Skeletal muscle tissue (tissue), 4 donors: ENCODE data around the gene COL19A1. TPM values are rescaled to one million over a fixed set of nuclear protein-coding genes. Genes with fewer than 3 reads are reported as not detected.

Experiments used
- H3K27ac ChIP-seq: one replicate; pipeline ENCODE4 v1.7.0; 2013; ENCODE audit warnings: mild to moderate bottlenecking, low read depth, low read length, inconsistent platforms
- H3K27me3 ChIP-seq, 3 donors: one replicate each; pipeline ENCODE4 v1.7.0; 2013; ENCODE audit warnings: low read length in 3 of 3; ENCODE audit not compliant: control insufficient read depth in 3 of 3, insufficient read depth in 3 of 3
- H3K36me3 ChIP-seq, 3 donors: one replicate each; pipeline ENCODE4 v1.7.0; 2013; ENCODE audit warnings: low read length in 3 of 3; ENCODE audit not compliant: control insufficient read depth in 3 of 3, insufficient read depth in 3 of 3
- H3K4me1 ChIP-seq, 3 donors: one replicate each; pipeline ENCODE4 v1.7.0; 2013; ENCODE audit warnings: low read length in 3 of 3, mild to moderate bottlenecking in 3 of 3; ENCODE audit not compliant: control insufficient read depth in 3 of 3, insufficient read depth in 3 of 3
- H3K4me3 ChIP-seq, 3 donors: one replicate each; pipeline ENCODE4 v1.7.0; 2013; ENCODE audit warnings: low read length in 3 of 3
- H3K9ac ChIP-seq, 3 donors: one replicate each; pipeline ENCODE4 v1.7.0; 2013; ENCODE audit warnings: low read length in 3 of 3, mild to moderate bottlenecking in 3 of 3, moderate library complexity in 2 of 3, low read depth in 1 of 3
- H3K9me3 ChIP-seq, 3 donors: one replicate each; pipeline ENCODE4 v1.7.0; 2013; ENCODE audit warnings: low read length in 3 of 3; ENCODE audit not compliant: control insufficient read depth in 3 of 3
- total RNA-seq: library from RNA; depleted of rRNA; stranded (reverse); fragments of >200 nt; gene quantifications from one replicate; pipeline ENCODE4 v1.2.3, GENCODE V29; 2014
- donor health status: Osteomylitis.

Gene COL19A1
- total RNA-seq, 1 donor from 2014 or later = 10.4 TPM

DNA sequence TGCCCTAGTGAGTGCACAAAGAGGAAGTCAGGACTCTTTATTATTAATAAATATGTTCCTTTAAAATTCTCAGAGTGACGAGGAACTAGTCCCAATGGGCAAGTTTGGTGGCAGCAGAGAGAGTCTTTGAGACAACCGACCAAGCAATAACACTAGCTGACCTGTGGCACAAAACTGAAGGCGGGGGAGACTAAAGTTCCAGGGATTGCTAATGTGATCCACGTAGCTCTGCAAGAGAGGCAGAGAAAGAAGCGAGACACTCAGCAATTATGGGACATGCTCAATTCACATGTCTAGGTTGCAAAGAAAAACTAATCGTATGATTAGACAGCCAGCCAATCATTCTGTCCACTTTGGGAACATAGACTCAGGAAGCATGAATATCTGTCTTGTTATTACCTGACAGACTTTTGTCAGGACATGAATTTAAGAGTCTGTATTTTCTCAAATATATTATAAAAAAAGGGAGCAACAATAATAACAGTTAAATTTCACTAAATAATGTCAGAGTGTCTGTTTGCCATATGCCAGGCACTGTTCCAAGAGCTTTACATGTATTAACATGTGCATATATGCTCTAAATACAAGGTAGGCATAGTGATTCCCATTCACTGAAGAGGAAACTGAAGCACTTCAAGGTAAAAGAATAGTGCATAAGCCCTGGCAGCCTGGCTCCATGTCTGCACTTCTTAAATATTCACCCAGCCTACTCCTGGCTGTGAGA, 355.5 kb downstream of the COL19A1 start:
- H3K36me3 ChIP-seq = no peaks in the 10 kb centered on the region
- H3K9ac ChIP-seq = no peak overlapping the region
- no peaks in the 10 kb centered on the region for H3K9me3 ChIP-seq
- H3K4me3 ChIP-seq = no peak overlapping the region
- H3K27me3 ChIP-seq = peaks cover 0 to 1% (median 0%) of the 10 kb centered on the region in 3 donors
- no peak overlapping the region for H3K27ac ChIP-seq
- no peaks in the 10 kb centered on the region for H3K4me1 ChIP-seq

DNA sequence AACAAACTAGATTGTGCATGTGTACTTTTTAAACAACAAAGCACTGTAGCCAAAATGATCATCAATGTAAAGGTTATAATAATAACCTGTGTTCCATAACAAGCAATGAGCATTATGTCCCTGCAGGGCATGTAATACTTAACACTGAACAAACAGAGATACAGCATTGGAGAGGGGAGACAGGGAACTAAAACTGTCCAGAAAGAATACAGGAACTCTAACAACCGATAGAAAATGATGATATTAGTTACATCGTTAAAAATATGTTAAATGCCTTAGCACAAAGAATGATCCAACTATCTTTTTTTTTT, 356.0 kb downstream of the COL19A1 start:
- Histone ChIP-seq H3K27ac (no peak overlapping the region), H3K4me1 (no peaks in the 10 kb centered on the region), H3K9me3 (no peaks in the 10 kb centered on the region), H3K27me3 (no peaks in the 10 kb centered on the region), H3K4me3 (no peak overlapping the region), H3K36me3 (no peaks in the 10 kb centered on the region), H3K9ac (no peak overlapping the region)

DNA sequence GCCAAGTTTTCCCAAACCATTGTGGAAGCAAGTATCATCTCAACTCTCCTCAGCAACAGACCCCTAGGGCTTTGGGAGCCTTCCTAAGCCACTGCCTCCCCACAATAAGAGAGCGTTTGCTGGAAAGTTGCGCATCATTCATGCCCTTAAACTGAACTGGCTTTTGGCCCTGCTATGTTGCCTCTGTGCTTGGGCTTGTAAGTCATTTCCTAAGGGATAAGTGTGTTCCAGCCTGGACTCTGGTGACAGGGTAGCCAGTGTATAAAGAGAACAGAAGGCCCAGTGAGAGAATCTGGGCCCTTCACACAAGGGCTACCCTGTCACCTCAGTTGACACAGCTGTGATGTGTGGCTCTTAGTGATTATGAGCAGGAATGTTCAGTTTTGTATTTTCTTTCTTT, 358.7 kb downstream of the COL19A1 start:
- Histone ChIP-seq H3K27me3 (no peaks in the 10 kb centered on the region), H3K9ac (no peak overlapping the region), H3K9me3 (no peaks in the 10 kb centered on the region), H3K4me3 (no peak overlapping the region), H3K36me3 (no peaks in the 10 kb centered on the region), H3K27ac (no peak overlapping the region), H3K4me1 (no peaks in the 10 kb centered on the region)

DNA sequence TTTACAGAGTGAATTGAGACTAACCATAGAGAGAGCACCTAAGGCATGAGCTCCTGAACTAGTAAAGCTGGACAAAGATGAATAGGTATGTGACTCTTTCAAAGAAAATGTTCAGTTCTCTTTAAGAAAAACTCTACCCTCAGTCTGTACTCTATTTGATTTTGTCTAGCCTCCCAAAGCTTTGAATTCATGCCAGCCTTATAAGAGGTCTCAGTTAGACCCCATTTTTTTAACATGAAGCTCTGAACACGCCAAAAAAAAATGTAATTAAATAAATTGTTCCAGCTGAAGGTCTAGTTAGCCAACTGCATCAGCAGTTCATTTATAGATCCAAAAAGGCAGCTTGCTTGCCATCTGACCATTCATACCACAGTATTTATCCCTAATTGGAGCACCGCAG, 365.0 kb downstream of the COL19A1 start:
- H3K36me3 ChIP-seq = no peaks in the 10 kb centered on the region
- no peak overlapping the region for H3K9ac ChIP-seq
- H3K4me1 ChIP-seq = no peaks in the 10 kb centered on the region
- H3K27me3 ChIP-seq = no peaks in the 10 kb centered on the region
- H3K9me3 ChIP-seq = no peaks in the 10 kb centered on the region
- H3K27ac ChIP-seq = no peak overlapping the region
- no peak overlapping the region for H3K4me3 ChIP-seq

DNA sequence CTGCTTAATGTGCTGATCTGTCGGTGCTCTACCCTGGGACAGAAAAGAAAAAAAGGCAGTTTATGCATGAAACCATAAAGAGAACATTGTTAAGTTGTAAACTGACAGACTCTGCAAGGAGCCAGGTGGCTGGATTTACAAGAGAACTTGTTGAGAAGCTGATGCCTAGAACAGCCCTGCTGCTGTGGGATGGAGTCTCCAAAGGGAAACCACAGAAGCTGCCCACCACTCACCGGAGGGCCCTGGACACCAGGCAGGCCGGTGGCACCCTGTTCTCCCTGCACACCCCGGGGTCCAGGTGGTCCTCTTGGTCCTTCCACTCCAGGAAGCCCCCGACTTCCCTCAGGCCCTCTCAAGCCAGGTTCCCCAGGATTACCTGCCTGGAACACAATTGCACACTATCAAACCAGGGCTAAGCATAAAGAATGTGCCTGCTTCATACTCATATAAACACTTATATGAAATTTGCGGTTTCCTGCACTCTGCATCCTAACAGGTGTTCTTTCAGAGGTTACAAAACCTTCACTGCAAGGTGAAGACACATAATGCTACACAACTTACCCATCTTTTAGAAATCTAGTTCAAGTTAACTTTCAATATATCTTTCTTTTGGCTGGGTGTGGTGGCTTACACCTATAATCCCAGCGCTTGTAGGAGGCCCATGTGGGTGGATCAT, 368.3 kb downstream of the COL19A1 start:
- H3K9ac ChIP-seq = no peak overlapping the region
- no peaks in the 10 kb centered on the region for H3K27me3 ChIP-seq
- no peaks in the 10 kb centered on the region for H3K9me3 ChIP-seq
- no peaks in the 10 kb centered on the region for H3K4me1 ChIP-seq
- H3K4me3 ChIP-seq = no peak overlapping the region
- no peaks in the 10 kb centered on the region for H3K36me3 ChIP-seq
- H3K27ac ChIP-seq = no peak overlapping the region

DNA sequence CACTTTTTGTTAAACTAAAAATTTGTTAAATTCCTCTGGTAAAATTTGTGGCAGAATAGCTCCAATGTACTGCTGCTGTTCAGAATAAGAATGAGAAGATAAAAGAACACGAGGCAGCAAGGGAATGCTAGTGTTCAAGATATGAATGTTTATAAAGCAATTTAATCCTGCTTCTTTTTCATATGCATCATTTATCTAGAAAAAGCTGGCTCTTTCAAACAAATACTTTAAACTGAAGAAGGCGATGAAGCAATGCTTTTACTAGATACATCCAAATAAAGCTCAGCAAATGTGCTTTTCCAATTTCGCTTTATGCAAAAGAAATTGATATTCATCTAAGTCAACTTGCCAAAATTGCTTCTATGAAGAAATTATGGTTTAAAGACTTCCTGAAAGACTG, 370.0 kb downstream of the COL19A1 start:
- no peak overlapping the region for H3K9ac ChIP-seq
- H3K36me3 ChIP-seq = no peaks in the 10 kb centered on the region
- no peaks in the 10 kb centered on the region for H3K9me3 ChIP-seq
- H3K4me3 ChIP-seq = no peak overlapping the region
- no peaks in the 10 kb centered on the region for H3K27me3 ChIP-seq
- H3K27ac ChIP-seq = no peak overlapping the region
- no peaks in the 10 kb centered on the region for H3K4me1 ChIP-seq

DNA sequence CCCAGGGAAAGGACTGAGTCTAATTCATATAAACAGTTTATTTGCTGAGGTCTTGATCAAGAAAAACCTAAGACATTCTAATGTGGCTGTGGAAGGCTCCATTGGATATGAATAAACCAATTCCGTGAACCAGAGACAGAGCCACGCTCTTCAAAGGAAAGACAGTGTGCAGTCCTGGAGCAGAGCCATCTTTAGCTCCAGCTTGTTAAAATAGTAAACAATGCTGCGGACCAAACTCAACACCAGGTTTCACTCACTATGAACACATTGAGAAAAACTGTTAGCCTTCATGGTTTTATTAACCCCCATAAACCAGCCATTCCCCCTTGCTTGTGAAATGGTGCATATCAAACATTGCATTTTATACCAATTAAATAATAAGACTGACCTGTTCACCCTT, 374.7 kb downstream of the COL19A1 start:
- Histone ChIP-seq H3K4me3 (no peak overlapping the region), H3K36me3 (no peaks in the 10 kb centered on the region), H3K4me1 (no peaks in the 10 kb centered on the region), H3K27me3 (no peaks in the 10 kb centered on the region), H3K9me3 (no peaks in the 10 kb centered on the region), H3K27ac (no peak overlapping the region), H3K9ac (no peak overlapping the region)

DNA sequence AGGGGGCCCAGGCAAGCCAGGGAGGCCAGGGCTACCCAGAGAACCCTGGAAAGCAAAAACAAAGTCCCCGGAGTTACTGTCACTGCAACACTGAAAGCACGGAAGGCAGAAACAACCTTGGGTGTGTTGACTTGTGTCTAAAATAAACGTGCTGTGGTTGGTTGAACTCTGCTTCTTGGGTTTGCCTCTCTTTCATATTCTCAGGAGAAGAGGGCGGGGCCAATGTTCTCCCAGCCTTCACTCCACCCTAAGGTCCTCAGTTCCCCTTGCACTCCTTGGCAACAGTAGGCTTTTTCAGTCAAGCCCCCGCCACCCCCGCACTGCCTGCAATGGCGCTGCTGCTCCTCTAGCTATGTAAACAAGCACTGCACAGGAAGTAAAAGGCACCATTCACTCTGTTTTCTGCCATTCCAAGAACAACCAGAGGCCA, 375.6 kb downstream of the COL19A1 start:
- Histone ChIP-seq H3K4me3 (no peak overlapping the region), H3K36me3 (no peaks in the 10 kb centered on the region), H3K9me3 (no peaks in the 10 kb centered on the region), H3K27me3 (no peaks in the 10 kb centered on the region), H3K27ac (no peak overlapping the region), H3K9ac (no peak overlapping the region), H3K4me1 (no peaks in the 10 kb centered on the region)

DNA sequence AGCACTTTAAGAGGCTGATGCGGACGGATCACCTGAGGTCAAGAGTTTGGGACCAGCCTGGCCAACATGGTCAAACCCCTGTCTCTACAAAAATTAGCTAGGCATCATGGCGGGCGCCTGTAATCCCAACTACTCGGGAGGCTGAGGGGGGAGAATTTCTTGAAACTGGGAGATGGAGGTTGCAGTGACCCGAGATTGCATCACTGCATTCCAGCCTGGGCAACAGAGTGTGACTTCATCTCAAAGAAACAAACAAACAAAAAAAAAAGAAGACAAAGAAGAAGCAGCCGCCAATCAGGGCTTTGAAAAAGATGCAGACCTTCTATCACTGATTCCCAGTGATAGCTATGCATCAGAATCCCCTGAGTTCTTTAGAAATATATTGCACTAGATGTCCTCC, 379.8 kb downstream of the COL19A1 start:
- Histone ChIP-seq H3K9me3 (no peaks in the 10 kb centered on the region), H3K27ac (no peak overlapping the region), H3K4me3 (no peak overlapping the region), H3K27me3 (no peaks in the 10 kb centered on the region), H3K9ac (no peak overlapping the region), H3K36me3 (no peaks in the 10 kb centered on the region), H3K4me1 (no peaks in the 10 kb centered on the region)

DNA sequence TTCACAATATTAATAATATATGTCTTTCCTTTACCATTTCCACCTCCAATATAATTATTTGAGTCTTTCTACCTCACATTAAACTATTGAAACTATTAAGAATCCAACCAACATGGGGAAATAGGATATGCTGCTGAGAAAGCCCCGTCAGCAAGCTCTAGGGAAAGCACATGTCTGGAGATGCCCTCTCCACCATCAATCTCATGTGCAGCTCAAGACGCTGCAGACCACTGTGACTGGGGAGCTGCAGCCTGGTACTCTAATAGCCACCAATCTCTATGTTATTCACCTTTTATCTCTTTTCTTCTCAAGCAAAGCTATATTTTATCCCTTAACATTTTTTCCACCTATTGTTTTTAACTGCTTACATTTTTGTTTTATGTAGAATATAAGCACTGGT, 386.2 kb downstream of the COL19A1 start:
- no peak overlapping the region for H3K4me3 ChIP-seq
- H3K9me3 ChIP-seq = no peaks in the 10 kb centered on the region
- no peaks in the 10 kb centered on the region for H3K4me1 ChIP-seq
- H3K27ac ChIP-seq = no peak overlapping the region
- H3K36me3 ChIP-seq = no peaks in the 10 kb centered on the region
- H3K9ac ChIP-seq = no peak overlapping the region
- H3K27me3 ChIP-seq = no peaks in the 10 kb centered on the region
